Posterior vena cava (tissue), 2 donors: ENCODE measurements around the gene TCF7L1. TPM values are rescaled to one million over a fixed set of nuclear protein-coding genes. Genes with fewer than 3 reads are reported as not detected.

Source experiments
- DNase-seq: peaks from one replicate; pipeline ENCODE4 v3.0.0-alpha.2; 2020; ENCODE audit warnings: low spot score
- intact Hi-C, 2 donors: fragments of 100-400 bp; cut with DNase I; formaldehyde crosslinking; loops; one replicate each; pipeline versions ENCODE4 v1.14.1 to v1.14.2; 2022 to 2023
- total RNA-seq, 2 donors: library from RNA; stranded (reverse); fragmentation: NEBNext Ultra II Directional; extraction: Animal tissue kit (Norgen Biotek cat#: 25700); gene quantifications; one replicate each; pipeline ENCODE4 v1.2.1, GENCODE V29; 2021
- donor health status: DM: yes; HTN: yes; CAD: no.
- donor health status: DM: yes; HTN: yes; CAD: no.

Gene TCF7L1
- total RNA-seq, 2 donors from 2014 or later, result 23.1 to 25.9 TPM

- intact Hi-C loops, result no loop called here
- DNase-seq, result no peak
Observed at GRCh38 chr2:85212841-85213240, 79.6 kb downstream of the TCF7L1 start.

DNA sequence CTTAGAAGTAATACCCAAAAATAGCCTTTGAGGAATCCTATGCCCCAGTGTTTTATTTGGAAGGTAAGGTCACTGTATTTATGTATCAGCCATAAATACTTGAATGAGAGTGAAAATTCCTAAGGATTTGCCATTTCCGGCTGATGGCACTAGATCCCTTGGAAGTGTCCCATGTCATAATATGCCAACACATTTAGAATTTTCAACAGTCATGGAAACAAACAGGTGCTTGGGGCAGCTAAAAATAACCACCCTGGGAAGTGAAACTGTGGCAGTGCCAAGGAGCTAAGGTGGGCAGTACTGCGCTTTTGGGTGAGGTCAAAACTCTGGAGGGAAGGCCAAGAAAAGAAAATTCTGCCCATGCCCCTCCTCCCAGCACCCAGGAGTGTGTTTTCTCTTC lies 80.2 kb downstream of the TCF7L1 start:
- intact Hi-C loops, result no loop called here
- DNase-seq, result no peak

DNA sequence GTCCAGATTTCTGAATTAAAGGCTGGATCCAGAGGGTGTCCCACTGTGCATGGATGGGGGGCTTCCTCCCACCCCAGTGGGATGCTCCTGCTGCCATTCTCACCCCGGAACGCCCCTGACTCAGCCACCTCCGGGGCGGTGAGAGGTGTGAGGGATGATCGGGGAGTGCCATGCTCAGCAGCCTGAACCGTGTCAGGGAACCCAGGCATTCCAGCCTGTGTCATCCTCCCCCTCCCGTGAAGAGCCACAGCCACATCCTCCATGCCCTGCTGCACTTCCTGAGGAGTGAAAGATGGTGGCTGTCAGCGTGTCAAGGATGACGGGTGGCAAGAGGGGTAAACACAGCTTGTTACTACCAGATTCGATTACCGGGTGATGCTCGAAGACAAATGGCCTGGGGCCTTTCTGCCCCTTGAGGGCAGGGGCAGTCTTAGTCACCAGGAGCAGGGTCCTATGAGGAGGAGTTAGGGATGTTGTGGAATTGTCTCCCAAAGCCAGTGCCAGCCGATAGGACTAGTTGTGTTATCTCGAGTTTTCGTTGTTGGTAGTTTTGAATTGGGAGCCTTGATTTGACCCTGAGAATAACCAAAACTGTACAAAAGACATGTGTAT lies 80.8 kb downstream of the TCF7L1 start:
- intact Hi-C loops, result no loop called here
- no peak for DNase-seq

DNA sequence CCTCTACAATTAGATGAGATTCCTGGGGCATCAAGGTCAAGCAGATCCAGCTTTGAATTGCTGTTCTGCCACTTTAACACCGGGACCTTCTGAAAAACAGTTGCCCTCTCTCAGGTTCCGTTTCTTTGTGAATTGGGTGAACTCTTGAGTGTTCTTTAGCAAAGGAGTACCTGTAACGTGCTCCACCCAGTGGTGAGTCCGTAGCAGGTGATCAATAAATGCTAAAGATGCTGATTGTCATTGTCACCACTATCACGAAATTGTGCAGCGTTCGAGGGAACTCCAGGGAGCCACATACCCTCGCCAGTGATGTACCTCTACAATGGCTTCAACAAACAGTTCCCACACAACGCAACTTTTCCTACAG lies 81.9 kb downstream of the TCF7L1 start:
- intact Hi-C loops, result no loop called here
- no peak for DNase-seq

DNA sequence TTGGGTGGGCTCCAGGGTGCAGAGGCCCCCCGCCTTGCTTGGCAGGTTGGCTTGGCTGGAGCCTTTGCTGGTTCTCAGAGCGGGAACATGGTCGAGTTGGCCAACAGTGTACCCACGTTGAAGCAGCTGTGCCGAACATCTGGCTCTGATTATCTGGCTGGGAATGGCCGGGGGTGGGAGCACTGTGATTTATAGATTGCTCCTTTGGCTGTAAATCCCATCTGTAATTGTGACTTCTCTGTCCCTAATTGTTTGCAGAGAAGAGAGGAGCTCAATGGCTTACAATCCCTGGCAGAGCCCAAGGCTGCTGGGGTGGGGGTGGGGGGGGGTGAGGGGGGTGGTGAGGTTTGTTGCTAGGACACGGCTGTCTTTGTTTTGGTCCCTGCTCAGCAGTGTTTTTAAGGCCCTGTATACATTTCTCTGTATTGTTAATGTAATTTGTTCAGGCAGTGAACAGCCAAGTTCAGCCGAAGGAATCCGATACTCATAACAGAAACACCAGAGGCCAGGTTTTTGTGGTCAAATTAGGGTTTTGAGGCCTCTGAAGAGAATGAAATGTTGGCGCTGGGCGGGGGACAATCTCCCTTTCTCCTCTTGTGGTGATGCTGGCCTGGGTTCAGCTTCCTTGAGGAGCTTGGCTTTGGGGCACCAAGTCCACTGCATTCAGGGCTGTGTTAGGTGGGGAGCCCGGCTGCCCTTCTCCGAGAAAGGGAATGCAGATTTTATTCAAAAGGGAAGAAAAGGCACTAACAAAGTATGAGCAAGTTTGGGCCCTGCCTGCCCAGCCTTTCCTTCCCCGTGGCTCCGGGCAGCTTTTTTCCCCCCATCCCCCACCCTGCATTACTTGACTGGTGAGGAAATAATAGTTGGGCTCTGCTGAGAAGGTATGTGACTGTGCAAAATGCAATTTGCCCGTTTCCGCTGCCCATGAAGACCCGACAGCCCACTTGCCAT lies 82.5 kb downstream of the TCF7L1 start:
- no peak for DNase-seq
- intact Hi-C loops, result no loop called here

DNA sequence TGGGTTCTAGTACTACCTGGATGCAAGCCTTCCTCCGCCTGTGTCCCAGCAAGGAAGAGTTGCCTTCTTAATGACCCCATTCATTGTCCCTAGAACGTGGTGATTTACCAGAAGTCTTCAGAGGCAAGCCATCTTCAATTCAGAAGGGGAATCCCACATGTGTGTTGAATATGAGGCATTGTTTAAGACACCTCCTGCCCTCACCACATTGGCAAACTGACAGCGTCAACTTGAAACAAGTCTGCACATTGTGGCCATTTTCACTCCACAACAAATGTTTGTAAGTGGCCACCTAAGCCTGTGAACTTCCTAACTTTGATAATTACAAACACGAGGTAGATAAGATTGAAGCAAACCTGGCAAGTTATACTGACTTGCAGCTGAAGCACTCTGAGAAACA lies 83.7 kb downstream of the TCF7L1 start:
- intact Hi-C loops, result no loop called here
- DNase-seq, result no peak

GRCh38 chr2:85221067-85221691 lies 88.0 kb downstream of the TCF7L1 start:
- DNase-seq, result no peak
- intact Hi-C loops, result no loop called here

DNA sequence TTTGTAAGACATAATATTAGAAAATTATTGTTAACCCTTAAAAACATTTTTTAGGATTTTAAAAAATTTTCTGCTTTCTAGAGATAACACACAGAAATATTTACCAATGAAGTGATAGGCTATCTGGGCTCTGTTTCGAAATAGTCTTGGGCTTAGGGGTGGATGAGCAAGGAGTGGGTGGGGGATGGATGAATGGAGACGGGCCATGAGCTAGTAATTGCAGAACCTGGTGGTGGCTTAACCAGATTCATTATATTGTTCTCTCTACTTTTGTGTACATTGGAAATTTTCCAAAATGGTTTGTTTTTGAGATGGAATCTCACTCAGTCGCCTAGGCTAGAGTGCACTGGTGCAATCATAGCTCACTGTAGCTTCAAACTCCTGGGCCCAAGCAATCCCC lies 89.6 kb downstream of the TCF7L1 start:
- DNase-seq, result no peak
- intact Hi-C loops, result no loop called here

DNA sequence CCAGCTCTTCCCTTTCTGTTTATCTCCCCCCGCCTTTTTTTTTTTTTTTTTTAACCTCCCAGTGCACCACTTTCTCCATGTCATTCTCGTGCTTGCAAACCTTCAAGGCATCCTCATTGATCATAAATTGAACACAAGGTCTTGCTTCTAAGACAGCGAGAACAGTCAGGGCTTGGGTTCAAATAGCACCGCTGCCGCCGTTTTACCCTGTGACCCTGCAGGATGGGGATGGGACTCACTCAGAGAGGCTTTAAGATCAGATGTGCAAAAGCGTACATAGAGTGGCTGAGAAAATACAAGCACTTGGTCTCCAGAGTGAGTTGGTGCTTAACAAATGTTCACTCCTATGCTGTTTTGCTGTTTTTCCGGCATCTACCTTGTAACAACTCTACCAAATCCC lies 93.6 kb downstream of the TCF7L1 start:
- DNase-seq, result no peak
- intact Hi-C loops, result no loop called here

DNA sequence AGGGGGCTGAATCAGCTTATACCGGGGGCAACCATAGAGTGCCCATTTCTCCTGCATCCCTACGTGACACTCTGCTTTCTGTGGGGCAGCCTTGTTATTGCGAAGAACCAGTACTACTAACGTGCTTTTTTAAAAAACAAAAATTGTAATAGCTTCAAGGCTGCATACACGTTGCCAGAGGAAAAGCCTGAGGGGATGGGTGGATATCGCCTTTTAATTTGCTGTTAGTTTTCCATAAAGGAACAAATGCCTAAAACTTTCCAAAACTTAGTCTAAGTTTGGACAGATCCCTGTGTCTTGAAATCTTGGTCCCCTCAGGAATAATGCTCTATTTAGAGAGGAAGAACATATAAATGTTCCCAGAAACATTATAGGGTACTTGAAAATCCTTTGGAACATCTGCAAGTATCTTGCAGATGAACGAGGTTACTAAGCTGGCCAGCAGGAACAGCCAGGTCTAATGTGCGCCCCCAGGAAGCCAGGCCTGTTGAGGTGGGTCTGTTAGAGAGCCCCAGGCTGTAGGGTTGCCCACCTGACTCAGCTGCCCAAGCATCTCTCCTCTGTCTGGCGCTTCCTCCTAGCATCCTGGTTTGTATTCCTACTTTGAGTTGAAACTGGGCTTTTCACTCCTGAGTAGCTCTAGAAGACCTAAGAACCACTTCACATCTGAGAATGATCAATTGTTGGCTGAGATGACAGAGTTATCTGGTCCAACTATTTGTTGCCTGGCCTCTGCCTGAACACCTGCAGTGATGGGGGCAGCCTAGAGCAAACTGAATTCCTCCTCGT lies 97.7 kb downstream of the TCF7L1 start:
- intact Hi-C loops, result no loop called here
- DNase-seq, result no peak

DNA sequence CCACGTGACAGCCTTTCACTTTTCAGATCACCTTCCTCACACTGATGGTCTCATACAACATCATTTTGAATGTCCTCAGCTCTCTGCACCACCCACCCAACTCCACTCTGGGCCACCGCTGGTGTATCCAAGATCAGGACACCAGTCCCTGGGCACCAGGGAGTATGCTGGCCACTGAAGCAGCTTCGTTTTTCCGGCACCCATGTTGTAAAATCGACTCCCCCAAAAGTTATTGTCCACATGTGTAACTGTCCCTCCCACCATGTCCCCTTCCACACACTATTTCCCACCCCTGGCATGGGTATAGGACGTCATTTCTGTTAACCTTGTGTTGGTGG lies 98.2 kb downstream of the TCF7L1 start:
- no peak for DNase-seq
- intact Hi-C loops, result no loop called here

- intact Hi-C loops, result no loop called here
- no peak for DNase-seq
Observed at GRCh38 chr2:85231952-85232351, 98.8 kb downstream of the TCF7L1 start.

GRCh38 chr2:85234868-85235267 lies 101.7 kb downstream of the TCF7L1 start:
- DNase-seq, result no peak
- intact Hi-C loops, result no loop called here

DNA sequence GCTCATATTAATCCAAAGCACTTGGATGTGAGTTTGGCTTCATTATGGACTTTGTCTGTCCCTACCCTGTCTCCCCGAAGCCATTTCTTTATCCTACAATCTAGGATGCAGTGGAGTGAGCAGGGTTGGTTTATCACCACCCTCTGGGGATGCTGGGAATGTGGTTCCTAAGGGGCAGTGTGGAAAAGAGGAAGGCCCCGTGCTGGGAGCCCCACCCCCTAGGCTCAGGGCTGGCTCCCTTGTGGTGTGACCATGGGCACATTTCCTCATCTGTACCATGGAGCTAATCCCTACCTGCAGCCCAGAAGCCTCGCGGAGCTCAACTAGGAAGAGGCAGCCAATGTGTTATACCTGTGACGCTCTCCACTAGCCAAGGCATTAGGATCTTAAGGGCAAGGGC lies 102.1 kb downstream of the TCF7L1 start:
- DNase-seq, result no peak
- intact Hi-C loops, result no loop called here

DNA sequence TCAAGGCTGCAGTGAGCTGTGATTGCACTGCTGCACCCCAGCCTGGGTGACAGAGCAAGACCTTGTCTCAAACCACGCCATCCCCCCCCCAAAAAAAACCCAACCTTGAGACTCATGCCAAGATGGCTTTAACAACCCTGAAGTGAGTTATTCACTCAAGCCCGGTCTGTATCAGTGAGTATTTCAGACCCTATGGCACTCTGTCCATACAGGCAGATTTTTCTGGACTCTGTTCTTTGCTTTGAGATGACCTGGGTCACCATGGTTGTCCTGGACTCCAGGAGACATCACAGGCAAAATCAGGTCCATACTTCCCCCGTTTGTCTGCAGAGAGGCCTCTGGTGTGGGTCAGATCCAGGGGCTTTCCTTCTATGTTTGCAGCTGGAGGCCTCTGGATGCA lies 102.9 kb downstream of the TCF7L1 start:
- no peak for DNase-seq
- intact Hi-C loops, result no loop called here

DNA sequence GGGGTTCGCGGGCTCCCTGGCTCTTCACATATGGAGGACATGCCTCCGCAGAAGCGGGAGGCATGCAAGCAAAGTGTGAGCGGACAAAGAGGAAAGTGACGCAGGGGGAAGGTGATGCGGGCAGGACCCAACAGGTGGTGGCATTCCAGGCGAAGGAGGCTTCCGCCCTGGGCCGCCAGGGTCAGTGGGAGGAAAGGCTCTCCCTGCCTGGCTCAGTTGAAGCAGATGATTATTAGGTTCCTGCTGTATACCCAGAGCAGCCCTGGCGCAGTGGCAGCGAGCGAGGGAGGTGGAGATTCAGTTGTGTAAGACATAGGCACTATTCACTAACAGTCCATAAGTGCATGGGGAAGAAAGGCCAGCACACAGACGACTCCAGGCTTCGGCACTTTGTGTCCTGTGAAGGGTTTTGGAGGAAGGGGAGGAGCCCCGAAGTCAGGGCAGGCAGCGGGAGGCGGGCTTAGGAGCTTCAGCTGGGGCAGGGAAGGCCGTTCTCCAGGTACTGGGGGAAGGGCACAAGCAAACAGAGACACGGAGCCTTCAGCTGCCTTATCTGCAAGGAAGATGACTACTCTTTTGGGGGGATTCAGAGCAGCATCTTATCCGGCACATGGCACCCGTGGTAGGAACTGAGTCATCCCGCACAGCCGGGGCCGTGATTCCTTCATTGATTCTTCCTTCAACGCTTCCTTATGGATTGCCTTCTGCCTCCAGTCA lies 104.8 kb downstream of the TCF7L1 start:
- intact Hi-C loops, result no loop called here
- DNase-seq, result peak; percentile 63

GRCh38 chr2:85238607-85239006 lies 105.4 kb downstream of the TCF7L1 start:
- intact Hi-C loops, result no loop called here
- DNase-seq, result peak; percentile 65

GRCh38 chr2:85239102-85239501 lies 105.9 kb downstream of the TCF7L1 start:
- intact Hi-C loops, result no loop called here
- DNase-seq, result peak; percentile 50

GRCh38 chr2:85240055-85240454 lies 106.9 kb downstream of the TCF7L1 start:
- intact Hi-C loops, result no loop called here
- DNase-seq, result peak; percentile 59
